Stimulated activated CD4-positive, alpha-beta T cell treated with anti-CD3 and anti-CD28 coated beads, Interleukin-4, amount 100 ng/mL, for 4 hours (primary cell): ENCODE measurements around the gene VAMP8.
A peak's percentile ranks its signal among the peaks of the same experiment; 100 is the strongest.
"Not testable (repeated sequence)": the region's sequence is repeated elsewhere in the genome, so short reads cannot be mapped to it uniquely, and the experiment has no call there.

Experiments
- DNase-seq, 2 experiments: peaks; one replicate each; pipeline ENCODE4 v3.0.0-alpha.2; 2020

VAMP8 gene

DNA sequence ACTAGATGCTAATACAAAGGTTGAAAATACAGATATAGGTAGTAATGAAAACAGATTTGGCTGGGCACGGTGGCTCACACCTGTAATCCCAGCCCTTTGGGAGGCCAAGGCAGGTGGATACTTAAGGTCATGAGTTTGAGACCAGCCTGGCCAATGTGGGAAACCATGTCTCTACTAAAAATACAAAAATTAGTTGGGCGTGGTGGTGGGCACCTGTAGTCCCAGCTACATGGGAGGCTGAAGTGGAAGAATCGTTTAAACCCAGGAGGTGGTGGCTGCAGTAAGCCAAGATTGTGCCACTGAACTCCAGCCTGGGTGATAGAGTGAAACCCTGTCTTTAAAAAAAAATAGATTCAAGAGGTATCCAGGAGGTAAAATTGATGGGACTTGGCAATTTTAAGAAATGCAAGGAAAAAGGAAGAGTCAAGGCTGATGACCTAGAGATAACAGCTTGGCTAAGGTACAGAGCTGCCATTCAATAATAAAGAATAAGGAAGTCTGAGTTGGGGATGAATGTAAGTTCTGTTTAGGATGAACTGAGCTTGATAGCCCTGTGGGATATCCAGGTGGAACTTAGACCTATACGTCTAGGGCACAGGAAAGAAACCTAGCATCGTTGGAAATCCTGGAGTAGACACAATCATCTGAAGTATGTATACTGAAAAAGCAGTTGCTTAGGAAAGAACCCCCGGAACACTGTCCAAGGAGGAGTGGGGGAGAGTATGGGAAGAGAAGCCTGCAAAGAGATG lies 29.4 kb upstream of the VAMP8 start:
- no peak for DNase-seq

DNA sequence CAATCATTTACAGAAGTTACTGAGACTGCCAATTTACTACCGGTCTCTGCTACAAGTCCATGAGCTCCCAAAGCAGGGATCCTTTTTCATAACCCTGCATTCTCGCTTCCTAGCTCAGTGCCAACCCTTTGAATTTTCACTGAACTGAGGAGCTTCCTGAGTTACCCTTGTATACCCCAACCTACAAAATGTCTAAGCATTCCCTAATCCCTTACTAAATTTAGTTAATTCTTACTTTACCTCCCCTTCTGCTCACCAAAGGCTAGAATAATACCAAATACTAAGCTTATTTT lies 28.8 kb upstream of the VAMP8 start:
- DNase-seq: no peak

DNA sequence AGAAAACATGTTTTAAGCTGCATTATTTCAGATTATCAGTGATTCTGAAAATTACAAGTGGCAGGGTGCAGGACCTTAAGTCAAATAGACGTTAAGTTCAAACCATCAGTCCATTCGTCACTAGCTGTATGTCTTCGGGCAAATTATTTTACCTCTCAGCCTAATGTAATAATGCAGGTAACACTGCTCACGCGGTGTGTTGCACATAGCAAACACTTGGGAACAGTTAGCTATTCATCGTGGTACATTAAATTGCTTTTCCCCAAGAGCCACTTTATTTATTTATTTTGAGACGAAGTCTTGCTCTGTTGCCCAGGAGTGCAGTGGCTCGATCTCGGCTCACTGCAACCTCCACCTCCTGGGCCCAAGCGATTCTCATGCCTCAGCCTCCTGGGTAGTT lies 28.3 kb upstream of the VAMP8 start:
- DNase-seq: no peak

DNA sequence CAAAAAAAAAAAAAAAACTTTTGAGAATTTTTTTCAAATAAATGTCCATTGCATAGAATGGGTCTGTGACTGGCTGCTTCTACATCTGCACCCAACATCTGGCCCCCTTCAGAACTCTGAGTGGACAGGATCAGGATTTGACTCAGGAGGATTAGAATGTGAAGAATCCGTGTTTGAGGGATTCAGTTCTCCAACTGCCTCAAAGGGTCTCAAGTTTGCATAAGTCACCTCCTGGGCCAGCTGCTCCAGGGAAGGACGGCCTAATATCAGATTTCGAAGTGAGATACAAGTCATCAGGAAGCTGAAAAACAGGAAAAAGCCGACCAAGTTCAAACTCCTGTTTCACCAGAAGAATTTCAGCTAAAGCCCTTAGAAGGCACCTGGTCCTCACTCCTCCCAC lies 27.6 kb upstream of the VAMP8 start:
- DNase-seq: no peak

DNA sequence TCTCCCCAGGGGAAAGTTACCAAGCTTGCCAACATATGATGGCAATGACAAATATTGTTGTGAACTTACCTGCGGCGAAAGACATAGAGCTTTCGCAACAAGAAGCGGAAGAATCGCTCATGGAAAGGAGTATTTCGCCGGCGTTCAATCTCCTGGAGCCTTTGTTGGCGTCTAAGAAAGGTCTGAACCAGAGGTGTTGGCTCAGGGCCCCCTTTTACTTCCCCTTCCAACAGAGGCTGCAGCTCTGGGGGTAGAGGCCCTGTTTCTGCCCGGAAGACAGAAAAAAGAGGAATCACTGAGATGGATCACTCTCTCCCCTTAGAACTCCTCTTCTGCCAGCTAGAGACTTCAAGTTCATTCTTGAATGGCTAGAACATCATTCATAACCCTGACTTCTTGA lies 26.9 kb upstream of the VAMP8 start:
- DNase-seq: no peak

DNA sequence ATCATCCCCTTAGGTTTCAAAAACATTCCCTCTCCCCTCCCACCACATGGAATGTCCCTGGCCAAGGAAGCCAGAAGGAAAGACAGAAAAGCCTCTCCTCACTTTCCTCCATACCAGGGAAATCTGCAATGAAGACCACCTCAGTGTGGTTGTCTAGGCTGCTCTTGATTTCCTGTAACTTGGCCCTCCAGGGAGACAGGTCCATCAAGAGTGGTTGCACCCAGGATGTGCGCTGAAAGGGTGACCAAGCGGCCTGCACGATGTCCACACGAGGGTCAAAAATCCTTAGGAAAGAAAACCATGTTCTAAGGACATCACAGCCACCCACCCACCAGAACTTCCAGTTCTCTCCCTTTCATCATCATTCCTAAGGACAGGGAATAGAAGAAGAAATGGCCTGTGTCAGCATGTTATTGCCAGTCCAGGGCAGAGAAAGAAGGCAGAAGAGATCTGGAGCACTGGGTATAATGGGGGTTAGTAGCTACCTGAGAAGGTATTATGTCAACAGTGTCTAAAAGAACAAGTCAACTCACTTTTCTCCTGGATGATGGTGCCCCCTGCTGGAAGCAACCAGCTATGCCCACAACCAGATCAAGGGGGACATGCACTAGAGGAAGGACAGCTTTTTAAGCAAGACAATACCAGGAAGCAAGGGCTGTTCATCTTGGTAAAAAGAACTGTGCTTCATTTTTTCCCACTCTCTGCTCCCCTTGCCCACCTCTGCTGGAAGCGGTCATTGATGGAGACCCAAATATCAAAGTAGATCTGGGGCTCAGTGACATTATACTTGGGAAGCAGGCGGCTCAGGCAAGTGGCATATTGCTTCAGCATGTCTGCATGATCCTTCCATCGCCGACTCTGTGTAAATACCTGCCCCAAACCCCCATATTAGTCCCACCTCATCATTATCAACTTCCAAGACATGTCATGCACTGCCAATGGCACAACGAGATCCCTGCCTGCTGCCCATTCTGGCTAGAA lies 25.4 kb upstream of the VAMP8 start:
- DNase-seq: peak; percentile 78 to 84

DNA sequence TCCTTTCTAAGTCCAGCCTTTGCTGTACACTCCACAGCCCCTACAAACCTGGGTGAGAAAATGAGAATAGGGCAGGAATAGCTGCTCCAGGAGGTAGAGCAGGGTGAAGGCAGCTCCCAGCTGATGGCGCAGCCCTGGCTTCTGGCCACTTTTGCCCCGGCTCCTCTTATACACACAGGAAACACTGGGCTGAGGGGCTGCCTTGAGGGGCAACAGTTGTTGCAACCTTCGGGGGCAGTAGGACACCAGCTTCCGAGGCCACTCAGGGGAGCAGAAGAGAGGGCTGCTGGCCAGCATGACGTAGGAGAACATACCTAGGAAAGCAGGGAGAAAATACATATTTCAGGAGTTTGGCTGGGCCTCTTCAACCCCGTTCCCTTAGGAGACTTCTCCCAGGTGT lies 24.2 kb upstream of the VAMP8 start:
- DNase-seq: no peak

DNA sequence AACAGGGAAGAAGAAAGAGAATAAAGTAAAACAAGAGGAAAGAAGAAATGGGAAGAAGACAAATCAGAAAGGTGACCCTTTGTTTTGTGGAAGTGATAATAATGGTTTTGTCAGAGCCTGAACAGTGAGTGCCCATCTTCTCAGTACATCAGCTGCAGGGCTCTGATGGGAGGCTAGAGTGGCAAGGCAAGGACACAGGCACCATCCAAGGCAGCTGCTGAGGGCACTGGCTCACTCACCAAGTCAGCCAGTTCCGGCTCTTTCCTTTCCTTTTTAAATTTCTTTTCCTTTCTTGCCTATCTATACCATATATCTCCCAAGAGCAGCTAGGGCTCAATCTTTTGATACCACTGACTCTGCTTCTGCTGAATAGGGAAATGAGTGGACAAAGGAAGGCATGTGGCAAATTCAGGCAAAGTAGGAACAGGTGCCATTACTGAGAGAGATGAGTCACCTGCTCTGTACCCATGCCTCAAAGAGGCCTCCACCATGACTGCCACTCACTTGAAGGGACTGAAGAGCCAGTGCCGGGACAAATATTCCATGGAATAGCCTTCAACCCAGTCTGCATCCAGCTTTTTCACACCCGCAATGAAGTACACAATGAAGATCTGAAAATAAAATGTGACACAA lies 22.3 kb upstream of the VAMP8 start:
- no peak for DNase-seq

DNA sequence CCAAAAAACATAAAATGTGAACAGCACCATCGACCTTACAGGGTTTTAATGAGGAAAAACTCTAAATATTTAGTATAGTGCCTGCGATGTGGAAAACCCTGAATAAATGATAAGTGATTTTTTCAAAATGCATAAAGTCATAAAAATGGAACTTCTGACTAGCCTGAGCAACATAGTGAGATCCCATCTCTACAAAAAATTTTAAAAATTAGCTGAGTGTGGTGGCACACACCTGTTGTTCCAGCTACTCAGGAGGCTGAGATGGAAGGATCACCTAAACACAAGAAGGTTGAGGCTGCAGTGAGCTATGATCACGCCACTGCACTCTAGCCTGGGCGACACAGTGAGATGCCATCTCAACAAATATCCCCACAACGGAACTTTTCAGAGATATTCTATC lies 20.3 kb upstream of the VAMP8 start:
- DNase-seq: no peak

DNA sequence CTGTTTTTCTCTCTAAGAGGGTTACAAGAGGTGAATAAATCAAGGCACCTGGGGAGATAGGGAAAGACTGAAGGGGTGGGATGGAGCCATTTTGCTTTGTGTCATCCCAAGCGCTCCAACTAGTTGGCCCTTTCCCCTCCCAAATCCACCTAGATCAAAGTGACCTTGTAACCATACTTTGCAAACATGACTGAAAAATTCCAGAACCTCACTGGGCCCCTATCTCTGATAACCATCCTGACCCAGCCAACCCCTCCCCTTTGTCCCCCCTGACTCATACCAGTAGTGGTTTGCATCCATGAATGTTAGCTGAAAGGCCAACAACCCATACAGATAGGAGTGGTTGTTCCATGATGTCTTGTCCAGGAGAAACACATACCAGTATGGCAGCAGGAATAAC lies 19.2 kb upstream of the VAMP8 start:
- no peak for DNase-seq

DNA sequence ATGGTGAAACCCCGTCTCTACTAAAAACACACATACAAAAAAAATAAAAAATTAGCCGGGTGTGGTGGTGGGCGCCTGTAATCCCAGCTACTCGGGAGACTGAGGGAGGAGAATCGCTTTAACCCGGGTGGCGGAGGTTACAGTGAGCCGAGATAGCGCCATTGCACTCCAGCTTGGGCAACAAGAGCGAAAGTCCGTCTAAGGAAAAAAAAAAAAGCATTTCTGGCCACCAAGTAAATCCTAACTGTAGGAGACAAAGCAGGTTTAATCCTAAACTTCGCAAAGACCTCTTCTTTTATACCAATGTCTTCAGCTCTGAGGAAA lies 17.0 kb upstream of the VAMP8 start:
- not testable (repeated sequence) for DNase-seq

DNA sequence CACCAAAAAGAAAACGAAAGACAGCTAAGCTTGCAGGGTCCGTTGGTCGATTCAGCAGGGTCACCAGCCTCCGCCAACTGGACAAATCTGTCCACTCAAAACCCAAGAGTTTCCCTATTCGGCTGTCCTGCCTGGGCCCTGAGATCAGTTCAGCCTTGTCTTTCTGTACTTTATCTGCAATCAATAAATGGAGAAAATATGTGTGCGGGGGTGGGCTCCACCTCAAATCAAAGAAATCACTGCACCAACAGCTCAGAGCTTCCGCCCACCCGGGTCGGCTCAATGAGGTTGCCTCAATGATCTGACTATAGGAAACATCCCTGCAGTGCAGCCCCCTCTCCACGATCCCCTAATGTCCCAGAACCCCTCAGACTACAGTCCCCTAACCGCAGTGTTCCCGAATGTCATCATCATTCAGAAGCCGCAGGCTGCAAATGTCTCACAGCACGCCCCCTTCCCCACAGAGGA lies 16.5 kb upstream of the VAMP8 start:
- DNase-seq: peak in 1 of 2 experiments; percentile 51

DNA sequence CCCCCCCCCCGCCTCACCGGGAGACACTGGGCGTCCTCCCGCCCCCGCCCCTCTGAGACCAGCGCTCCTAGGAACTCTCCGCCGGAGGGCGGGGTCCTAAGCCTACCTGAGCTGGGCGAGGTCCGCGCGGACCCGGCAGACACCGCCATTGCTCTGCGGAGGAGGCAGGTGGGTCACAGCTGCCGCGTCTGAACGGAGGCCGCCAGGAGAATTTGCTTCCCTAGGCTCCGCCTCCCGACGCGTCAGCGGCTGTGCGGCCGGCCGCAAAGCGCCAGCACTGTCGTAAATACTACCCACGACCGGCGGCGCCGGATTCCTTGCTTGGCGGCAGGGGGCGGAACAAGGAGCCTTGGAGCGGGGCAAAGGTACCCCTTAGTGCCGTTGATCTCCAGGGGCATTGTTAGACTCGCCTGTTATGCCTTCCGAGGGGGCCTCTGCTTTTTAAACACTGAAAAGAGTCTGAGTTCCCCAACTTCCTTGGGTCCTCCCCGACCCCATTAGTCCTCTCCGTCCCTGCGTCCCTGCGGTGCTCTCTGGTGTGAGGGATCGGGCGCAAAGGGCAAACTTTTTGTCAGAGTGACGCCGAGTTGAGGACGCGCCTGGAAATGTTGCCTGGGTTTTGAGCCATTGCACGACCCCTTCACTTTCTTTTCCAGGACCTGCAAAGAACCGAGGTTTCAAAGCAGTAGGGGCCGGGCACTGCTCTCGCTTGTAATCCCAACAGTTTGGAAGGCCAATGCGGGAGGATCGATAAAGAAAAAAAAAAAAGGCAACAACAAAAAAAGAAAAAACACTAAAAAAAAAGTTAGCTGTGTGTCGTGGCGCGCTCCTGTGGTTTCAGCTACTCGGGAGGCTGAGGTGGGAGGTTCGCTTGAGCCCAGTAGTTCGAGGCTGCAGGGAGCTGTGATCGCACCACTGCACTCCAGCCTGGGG lies 15.8 kb upstream of the VAMP8 start, which contains the start of gene GGCX:
Gene GGCX (minus strand): TSS at position 214 of the 933 bp plus-strand sequence. CDS start 65 bp downstream, at position 149.
- peak; percentile 92 to 95 for DNase-seq

DNA sequence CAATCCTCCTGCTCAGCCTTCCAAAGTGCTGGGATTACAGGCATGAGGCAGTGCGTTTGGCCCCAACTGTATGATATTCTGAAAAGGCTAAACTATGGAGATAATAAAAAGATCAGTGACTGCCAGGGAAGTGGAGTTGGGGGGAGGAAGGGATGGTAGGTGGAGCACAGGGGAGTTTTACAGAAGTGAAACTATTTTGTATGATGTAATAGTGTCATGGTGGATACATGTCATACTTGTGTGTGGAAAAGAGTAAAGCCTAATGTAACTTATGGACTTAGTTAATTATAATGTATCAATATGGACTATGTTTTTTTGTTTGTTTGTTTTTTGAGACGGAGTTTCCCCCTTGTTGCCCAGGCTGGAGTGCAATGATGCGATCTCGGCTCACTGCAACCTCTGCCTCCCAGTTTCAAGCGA lies 13.2 kb upstream of the VAMP8 start:
- DNase-seq: no peak

DNA sequence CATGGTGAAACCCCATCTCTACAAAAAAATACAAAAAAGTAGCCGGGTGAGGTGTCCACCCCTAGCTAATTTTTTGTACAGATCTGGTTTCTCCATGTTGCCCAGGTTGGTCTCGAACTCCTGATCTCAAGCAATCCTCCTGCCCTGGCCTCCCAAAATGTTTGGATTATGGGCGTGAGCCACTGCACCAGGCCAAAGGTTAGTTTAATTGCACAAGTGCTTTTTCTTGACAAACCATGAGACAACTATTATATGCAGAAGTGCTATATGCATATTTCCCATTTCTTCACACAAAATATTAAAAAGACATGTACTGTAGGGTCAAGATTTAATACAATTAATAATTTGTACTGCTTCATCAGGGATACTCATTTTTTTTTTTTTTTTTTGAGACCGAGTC lies 11.1 kb upstream of the VAMP8 start:
- no peak for DNase-seq

DNA sequence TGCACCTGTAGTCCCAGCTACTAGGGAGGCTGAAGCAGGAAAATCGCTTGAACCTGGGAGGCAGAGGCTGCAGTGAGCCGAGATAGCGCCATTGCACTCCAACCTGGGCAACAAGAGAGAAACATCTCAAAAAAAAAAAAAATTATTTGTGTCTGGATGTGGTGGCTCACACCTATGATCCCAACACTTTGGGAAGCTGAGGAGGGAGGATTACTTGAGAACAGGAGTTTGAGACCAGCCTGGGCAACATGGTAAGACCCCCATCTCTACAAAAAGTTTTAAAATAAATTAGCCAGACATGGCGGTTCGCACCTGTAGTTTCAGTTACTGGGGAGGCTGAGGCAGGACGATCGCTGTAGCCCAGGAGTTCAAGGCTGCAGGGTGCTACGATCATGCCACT lies 1.6 kb upstream of the VAMP8 start:
- no peak for DNase-seq

DNA sequence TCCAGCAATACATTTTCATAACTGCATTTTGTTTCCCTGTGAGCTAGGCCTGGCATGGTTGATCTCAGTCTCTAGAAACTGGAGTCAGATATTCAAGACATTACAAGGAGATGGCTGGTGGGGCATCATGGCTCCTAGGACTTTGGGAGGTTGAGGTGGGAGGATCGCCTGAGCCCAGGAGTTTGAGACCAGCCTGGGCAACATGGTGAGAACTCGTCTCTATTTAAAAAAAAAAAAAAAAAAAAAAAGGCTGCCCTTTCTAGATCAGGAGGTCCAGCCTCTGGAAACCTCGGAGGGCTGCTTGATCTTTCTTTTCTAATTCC lies 362 bp upstream of the VAMP8 start:
- no peak for DNase-seq

DNA sequence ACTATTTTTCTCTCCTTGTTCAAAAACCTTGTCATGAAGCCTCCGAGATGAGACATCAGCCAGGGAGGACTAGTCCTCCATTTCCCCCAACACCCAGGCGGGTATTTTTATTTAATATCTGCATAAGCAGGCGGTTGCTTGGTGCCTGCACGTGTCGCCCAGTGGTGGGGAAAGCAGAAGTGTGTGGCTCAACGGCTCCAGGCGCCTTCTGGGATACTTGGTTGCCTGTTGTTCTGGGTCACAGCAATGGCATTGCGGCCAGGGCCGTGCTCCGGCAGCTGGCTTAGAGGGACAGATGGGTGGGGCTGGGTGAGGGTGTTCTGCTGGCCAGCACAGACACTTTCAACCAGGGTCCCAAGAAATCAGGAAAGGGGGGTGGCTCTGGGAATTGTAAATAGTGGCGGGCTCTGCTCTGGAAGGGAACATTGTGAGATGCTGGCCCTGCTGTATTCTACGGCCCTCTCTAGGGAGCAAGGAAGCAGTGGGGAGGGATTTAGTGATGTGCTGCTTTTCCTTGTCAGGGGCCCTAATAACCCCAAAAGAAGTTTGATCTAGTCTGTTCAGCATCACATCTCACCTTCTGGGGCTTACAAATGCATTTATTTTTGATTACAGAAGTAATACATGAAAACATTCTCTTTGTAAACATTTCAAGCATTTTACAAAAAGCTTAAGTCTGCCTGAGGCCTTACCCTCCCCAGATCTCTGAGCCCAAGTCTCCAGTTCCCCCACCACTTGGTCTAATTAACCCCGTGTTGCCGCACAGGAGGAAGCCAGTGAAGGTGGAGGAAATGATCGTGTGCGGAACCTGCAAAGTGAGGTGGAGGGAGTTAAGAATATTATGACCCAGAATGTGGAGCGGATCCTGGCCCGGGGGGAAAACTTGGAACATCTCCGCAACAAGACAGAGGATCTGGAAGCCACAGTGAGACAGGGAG lies 1.1 kb downstream of the VAMP8 start:
- DNase-seq: peak in 1 of 2 experiments; percentile 10

DNA sequence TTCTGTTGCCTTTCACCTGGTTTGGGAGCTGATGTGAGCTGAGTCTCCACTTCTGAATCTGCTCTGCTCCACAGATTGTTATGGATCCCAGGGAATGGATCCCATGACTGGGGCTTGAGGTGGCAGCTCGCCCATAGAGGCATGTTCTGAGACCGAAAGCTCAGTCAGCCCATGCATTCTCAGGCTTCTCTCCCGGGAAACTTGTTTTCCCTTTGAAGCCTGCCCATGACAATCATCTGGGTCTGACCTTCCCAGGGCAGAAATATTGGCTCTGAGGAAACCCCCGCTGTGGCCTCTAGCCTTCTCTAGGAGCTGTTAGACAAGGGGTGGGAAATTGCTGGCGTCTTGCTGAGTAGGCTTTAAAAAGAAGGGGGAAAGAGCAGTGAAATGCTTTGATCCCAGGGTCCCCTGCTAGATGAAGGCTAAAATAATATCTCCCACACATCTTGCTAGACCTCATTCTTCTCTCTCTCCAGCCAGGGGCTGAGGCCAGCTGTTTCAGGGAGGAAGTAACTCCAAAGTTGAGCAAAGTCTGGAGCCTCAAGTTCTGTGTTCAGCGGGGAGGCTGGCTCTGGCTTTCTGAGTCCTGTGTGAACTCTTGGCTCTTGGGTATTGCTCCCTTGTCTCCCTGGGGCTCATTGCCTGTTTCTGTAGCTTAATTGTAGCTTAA lies 2.0 kb downstream of the VAMP8 start:
- no peak for DNase-seq

DNA sequence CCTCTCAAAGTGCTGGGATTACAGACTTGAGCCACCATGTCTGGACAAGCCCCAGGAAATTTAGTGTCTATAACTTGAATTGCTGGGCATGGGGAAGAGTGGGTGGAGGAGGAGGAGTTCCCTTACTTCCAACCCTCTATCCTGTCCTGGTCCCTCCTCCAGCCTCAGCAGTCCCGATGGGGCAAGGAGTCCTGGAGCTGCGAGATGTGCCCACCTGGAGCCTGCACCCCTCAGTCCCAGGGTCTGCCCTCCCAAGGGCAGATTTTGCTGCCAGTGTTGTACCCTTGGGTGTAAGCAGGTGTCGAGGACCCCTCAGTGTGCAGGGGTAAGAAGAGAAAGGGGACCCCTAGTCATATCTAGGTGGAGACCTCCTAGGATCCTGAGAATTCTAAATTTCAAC lies 2.8 kb downstream of the VAMP8 start:
- DNase-seq: no peak

DNA sequence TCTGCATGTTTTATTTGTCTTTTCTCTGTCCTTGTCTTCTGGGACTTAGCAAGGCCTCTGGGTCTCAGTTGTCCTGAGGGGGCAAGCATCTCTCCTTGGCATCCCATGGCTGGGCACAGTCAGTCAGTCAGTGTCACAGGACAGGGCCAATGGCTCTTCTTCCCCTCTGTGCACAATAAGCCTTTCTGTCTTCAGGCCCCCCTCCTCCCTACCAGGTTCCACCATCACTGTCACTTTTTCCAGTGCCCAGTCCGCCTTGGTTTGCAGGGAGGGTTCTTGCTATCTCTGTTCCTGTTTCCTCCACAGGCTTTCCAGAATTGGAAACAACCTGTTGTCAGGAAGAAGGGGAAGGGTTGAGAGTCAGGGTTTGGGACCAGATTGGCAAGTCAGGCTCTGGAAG lies 5.1 kb downstream of the VAMP8 start:
- no peak for DNase-seq
